ENCODE results near the gene CNOT3. TPM values are rescaled to one million over a fixed set of nuclear protein-coding genes. Genes with fewer than 3 reads are reported as not detected.
"Not testable (repeated sequence)": the region's sequence is repeated elsewhere in the genome, so short reads cannot be mapped to it uniquely, and the experiment has no call there.

Gene CNOT3
- total RNA-seq, result 100 to 1,000 TPM in 1 of 2 donors, 10 to 100 TPM in 1; 84.5 to 107 TPM

DNA sequence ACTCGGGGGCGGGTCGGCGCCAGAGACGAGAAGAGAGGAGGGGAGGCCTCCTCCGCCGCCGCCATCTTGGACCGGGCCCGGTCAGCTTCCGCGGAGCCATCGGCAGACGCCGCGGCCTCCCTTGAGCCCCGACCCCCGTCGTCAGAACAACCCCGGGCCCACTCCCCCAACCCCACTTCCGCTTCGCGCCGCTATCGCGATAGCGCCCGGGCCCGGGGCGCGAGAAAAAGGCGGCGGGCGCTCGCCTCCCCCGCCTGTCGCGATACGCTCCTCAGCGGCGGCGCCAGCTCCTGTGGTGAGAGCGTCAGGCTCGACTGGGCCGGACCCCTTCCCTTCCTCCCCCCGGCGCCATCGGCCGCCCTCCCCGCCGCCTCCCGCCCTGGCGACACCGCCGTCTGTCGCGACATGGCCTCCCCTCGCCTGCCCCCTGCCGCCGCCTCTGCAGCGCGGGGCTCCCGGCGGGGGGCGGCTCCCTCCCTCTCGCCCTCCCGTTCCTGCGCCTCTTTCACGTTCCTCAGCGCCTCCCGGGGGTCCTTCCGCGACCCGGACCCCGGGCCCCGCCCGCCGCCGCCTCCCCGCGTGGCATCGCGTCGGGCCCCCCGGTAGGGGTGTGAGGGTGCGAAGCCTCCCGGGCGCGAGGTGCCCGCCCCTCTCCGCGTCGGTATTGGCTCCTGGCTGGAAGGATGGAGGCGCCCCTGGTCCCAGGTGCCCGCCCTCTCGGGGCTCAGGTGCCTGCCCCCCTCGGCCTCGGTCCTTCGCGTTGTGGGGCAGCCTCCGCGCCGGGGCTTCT lies at the start of gene CNOT3:
Gene CNOT3 (plus strand): TSS at position 64 of the 790 bp plus-strand sequence. CDS start 5,217 bp downstream, outside the sequence.
- Mint-ChIP-seq H3K27ac (peak within 1 kb of the TSS; percentile 95), H3K9me3 (no peaks in the 10 kb centered on the region), H3K4me1 (ENCODE audit: low read depth) (peaks cover 45% of the 10 kb centered on the region), H3K36me3 (ENCODE audit: insufficient read depth in 2 of 2) (peaks cover 8% of the 10 kb centered on the region in 2 donors), H3K27me3 (ENCODE audit: low read depth) (no peaks in the 10 kb centered on the region), H3K4me3 (peak within 1 kb of the TSS; percentile 97)
- ATAC-seq (replicated peaks in 1 of 2) (no peak), DNase-seq (peak; percentile 37 to 39)

DNA sequence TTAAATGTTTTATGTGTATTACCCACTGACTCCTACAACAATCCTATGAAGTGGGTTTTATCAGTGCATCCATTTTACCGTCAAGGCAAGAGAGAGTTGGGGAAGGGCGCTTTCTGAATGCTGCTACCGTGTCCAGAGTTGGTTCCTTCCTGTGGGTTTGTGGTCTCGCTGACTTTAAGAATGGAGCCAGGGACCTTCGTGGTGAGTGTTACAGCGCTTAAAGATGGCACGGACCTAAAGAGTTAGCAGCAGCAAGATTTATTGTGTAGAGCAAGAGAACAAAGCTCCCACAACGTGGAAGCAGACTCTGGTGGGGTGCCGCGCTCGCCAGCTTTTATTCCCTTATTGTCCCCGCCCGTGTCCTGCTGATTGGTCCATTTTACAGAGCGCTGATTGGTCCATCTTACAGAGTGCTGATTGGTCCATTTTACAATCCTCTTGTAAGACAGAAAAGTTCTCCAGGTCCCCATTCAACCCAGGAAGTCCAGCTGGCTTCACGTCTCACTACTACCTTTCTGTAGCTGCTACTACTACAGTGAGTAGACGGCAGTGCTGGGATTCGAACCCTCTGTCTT lies 43.0 kb upstream of the CNOT3 start:
- Mint-ChIP-seq H3K4me1 (ENCODE audit: low read depth) (peaks cover 11% of the 10 kb centered on the region), H3K27me3 (ENCODE audit: low read depth) (peaks cover 22% of the 10 kb centered on the region), H3K36me3 (ENCODE audit: insufficient read depth in 2 of 2) (peaks cover 0 to 4% of the 10 kb centered on the region in 2 donors), H3K4me3 (peak overlapping the region in 1 of 2 donors; percentile 14), H3K9me3 (no peaks in the 10 kb centered on the region), H3K27ac (no peak overlapping the region)
- DNase-seq (no peak), ATAC-seq (replicated peaks in 1 of 2) (no peak)

- DNase-seq (no peak), ATAC-seq (replicated peaks in 1 of 2) (no peak)
- Mint-ChIP-seq H3K27me3 (ENCODE audit: low read depth) (peaks cover 22% of the 10 kb centered on the region), H3K4me1 (ENCODE audit: low read depth) (peaks cover 11% of the 10 kb centered on the region), H3K27ac (no peak overlapping the region), H3K36me3 (ENCODE audit: insufficient read depth in 2 of 2) (peaks cover 0 to 4% of the 10 kb centered on the region in 2 donors), H3K4me3 (peak overlapping the region; percentile 79 to 85), H3K9me3 (no peaks in the 10 kb centered on the region)
These were observed 42.3 kb upstream of the CNOT3 start for GRCh38 chr19:54095136-54095858.

- Mint-ChIP-seq H3K27me3 (ENCODE audit: low read depth) (peaks cover 22% of the 10 kb centered on the region), H3K4me1 (ENCODE audit: low read depth) (peaks cover 14% of the 10 kb centered on the region), H3K27ac (peak overlapping the region; percentile 56), H3K4me3 (peak overlapping the region; percentile 79 to 85)
- peak; percentile 83 to 88 for ATAC-seq (replicated peaks in 1 of 2)
- peak; percentile 58 to 61 for DNase-seq
- not testable (repeated sequence) for H3K9me3 Mint-ChIP-seq; H3K36me3 Mint-ChIP-seq (ENCODE audit: insufficient read depth in 2 of 2)
These were observed 41.5 kb upstream of the CNOT3 start for GRCh38 chr19:54095859-54096616.

DNA sequence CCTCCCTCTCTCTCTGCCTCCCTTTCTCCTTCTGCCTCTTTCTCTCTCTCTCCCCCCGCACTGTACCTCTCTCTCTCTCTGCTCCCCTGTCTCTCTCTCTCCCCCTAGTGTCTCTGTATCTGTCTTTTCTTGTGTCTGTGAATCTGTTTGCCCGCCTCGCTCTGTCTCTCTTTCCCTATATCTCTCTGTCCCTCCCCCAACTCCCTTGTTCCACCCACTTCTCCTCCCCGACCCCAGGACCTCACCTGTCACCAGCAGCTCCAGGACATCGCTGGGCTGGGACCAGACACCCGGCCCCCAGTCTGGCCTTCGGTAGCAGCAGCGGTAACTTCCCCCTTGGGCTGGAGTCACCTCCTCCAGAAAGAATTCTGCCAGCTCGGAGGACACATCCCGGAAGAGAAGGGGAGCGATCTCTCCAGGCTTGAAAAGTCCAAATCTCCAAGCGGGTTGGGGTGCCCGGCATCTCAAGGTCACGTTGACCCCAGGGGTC lies 40.9 kb upstream of the CNOT3 start:
- H3K4me3 Mint-ChIP-seq, result peak overlapping the region; percentile 72 to 85
- ATAC-seq (replicated peaks in 1 of 2) (peak; percentile 49 to 66), DNase-seq (no peak)
- H3K4me1 Mint-ChIP-seq (ENCODE audit: low read depth), result peaks cover 17% of the 10 kb centered on the region
- peaks cover 0 to 4% of the 10 kb centered on the region in 2 donors for H3K36me3 Mint-ChIP-seq (ENCODE audit: insufficient read depth in 2 of 2)
- H3K27ac Mint-ChIP-seq, result peak overlapping the region; percentile 6
- H3K27me3 Mint-ChIP-seq (ENCODE audit: low read depth), result peaks cover 22% of the 10 kb centered on the region
- no peaks in the 10 kb centered on the region for H3K9me3 Mint-ChIP-seq

DNA sequence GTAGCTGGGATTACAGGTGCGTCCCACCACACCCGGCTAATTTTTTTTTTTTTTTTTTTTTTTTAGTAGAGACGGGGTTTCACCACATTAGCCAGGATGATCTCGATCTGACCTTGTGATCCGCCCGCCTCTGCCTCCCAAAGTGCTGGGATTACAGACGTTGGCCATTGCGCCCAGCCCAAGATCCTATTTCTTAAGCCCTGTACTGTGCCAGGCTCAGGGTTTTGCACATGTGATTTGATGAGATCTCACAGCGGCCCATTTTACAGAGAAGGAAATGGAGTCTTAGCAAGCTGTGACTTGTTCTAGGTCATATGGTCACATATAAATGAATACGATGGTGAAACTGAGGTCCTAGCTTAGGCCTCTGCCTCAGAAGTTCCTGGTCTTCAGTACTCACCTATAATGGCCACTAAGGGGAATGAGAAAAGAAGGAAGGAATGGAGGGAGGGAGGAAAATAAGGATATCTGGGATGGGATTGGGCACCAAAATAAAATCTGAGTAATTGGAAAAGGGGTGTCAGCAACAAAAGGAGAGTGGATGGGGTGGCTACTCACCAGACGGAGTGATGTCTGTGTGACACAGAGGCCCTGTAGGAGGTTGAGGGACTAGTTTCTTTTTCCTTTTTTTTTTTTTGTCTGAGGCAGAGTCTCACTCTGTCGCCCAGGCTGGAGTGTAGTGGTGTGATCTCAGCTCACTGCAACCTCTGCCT lies 38.2 kb upstream of the CNOT3 start:
- no peak for ATAC-seq (replicated peaks in 1 of 2)
- peaks cover 34% of the 10 kb centered on the region for H3K4me1 Mint-ChIP-seq (ENCODE audit: low read depth)
- H3K4me3 Mint-ChIP-seq, result no peak overlapping the region
- peaks cover 18% of the 10 kb centered on the region for H3K27me3 Mint-ChIP-seq (ENCODE audit: low read depth)
- no peaks in the 10 kb centered on the region for H3K9me3 Mint-ChIP-seq
- no peak for DNase-seq
- H3K36me3 Mint-ChIP-seq (ENCODE audit: insufficient read depth in 2 of 2), result peaks cover 0 to 3% of the 10 kb centered on the region in 2 donors
- H3K27ac Mint-ChIP-seq, result no peak overlapping the region

GRCh38 chr19:54099903-54100255 lies 37.7 kb upstream of the CNOT3 start:
- H3K27ac Mint-ChIP-seq; H3K36me3 Mint-ChIP-seq (ENCODE audit: insufficient read depth in 2 of 2); H3K9me3 Mint-ChIP-seq; ATAC-seq (replicated peaks in 1 of 2); H3K4me3 Mint-ChIP-seq; DNase-seq: not testable (repeated sequence)
- Mint-ChIP-seq H3K4me1 (ENCODE audit: low read depth) (peaks cover 39% of the 10 kb centered on the region), H3K27me3 (ENCODE audit: low read depth) (peaks cover 12% of the 10 kb centered on the region)

- H3K9me3 Mint-ChIP-seq, result no peaks in the 10 kb centered on the region
- ATAC-seq (replicated peaks in 1 of 2) (no peak), DNase-seq (no peak)
- H3K4me3 Mint-ChIP-seq, result peak within 1 kb of the TSS; percentile 64 to 99
- H3K27ac Mint-ChIP-seq, result peak within 1 kb of the TSS; percentile 70
- peaks cover 3 to 5% of the 10 kb centered on the region in 2 donors for H3K36me3 Mint-ChIP-seq (ENCODE audit: insufficient read depth in 2 of 2)
- H3K27me3 Mint-ChIP-seq (ENCODE audit: low read depth), result peaks cover 12% of the 10 kb centered on the region
- peaks cover 46% of the 10 kb centered on the region for H3K4me1 Mint-ChIP-seq (ENCODE audit: low read depth)
These were observed 37.0 kb upstream of the CNOT3 start, which contains the start of gene OSCAR for GRCh38 chr19:54100561-54100960. Gene OSCAR (minus strand): TSS chr19:54100803. CDS start chr19:54100792, 11 bp downstream.

DNA sequence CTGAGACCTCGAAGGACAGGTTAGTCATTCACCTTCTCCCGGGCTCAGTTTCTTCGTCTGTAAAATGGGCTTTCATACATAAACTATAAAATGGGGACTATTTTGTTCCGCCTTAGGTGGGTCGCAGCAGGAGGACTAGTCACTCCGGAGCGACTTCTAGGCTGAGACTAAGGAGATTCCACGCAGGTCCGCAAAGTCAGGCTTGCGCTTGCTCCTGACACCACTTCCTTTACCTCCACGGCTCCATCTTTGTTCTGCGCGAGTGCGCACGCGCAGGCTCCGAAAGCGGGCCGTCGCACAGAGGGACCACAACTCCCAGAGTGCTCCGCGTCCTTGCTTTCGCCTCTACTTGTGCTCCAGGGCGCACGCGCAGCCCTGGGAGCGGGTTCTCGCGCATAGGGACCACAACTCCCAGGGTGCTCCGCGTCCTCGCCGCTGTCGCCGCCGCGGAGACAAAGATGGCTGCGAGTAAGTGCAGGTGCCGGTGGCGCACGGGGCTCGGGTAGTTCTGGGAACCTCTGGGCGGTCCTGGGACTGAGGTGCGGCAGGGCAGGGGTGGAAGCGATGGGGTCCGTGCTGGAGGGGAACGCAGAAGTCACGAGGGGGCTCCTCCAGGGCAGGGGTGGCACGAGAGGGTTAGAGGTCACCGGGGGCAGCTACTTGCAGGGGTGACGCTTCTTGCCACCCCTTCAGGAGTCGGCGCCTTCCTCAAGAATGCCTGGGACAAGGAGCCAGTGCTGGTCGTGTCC lies 35.0 kb upstream of the CNOT3 start, which contains the start of gene NDUFA3:
Gene NDUFA3 (plus strand): TSS at position 435 of the 749 bp plus-strand sequence. CDS start 24 bp downstream, at position 459.
- Mint-ChIP-seq H3K4me1 (ENCODE audit: low read depth) (peaks cover 51% of the 10 kb centered on the region), H3K27ac (peak within 1 kb of the TSS; percentile 82), H3K9me3 (no peaks in the 10 kb centered on the region), H3K36me3 (ENCODE audit: insufficient read depth in 2 of 2) (peaks cover 6 to 10% of the 10 kb centered on the region in 2 donors), H3K27me3 (ENCODE audit: low read depth) (no peaks in the 10 kb centered on the region), H3K4me3 (peak within 1 kb of the TSS; percentile 94 to 99)
- ATAC-seq (replicated peaks in 1 of 2) (peak; percentile 99 to 100), DNase-seq (peak; percentile 98)

DNA sequence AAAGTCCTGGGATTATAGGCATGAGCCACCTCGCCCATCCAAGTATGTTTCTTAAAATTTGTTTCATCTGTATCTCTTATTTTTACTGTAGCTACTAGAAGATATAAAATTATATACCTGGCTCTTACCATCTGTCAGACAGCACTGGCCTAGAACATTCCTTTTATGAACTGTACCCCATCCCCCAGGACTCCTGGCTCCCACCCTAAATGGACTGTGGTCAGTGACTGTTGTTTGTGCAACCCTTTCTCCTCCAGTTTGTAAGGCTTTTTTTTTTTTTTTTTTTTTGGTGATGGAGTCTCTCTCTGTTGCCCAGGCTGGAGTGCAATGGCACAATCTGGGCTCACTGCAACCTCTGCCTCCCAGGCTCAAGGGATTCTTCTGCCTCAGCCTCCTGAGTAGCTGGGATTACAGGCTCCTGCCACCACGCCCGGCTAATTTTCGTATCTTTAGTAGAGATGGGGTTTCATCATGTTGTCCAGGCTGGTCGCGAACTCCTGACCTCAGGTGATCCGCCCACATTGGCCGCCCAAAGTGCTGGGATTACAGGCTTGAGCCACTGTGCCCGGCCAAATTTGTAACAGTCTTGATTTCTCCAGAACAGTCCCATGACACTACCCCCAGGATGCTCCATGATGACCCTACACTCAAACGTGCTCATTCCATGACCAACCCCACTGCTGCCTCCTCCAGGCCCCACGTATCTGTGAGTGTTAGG lies 32.4 kb upstream of the CNOT3 start:
- Mint-ChIP-seq H3K27ac (no peak overlapping the region), H3K36me3 (ENCODE audit: insufficient read depth in 2 of 2) (peaks cover 6 to 11% of the 10 kb centered on the region in 2 donors), H3K27me3 (ENCODE audit: low read depth) (no peaks in the 10 kb centered on the region), H3K4me3 (peak overlapping the region in 1 of 2 donors; percentile 15), H3K9me3 (no peaks in the 10 kb centered on the region), H3K4me1 (ENCODE audit: low read depth) (peaks cover 53% of the 10 kb centered on the region)
- DNase-seq, result no peak
- no peak for ATAC-seq (replicated peaks in 1 of 2)

DNA sequence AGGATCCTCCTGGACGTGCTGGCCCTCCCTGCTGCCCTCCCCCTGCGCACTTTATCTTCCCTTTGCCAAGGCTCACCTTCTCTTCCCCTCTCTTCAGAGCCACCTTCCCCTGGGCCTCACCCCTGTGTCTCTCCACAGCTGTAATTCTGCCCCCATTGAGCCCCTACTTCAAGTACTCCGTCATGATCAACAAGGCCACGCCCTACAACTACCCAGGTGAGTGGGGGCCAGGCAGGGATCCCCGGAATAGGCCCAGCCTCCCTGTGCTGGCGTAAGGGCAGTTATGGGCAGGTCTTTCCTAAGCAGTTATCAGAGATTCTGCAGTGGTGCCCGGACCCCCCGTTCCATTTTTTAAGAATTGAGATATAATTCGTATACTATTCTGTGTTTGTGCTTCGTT lies 31.8 kb upstream of the CNOT3 start:
- peaks cover 53% of the 10 kb centered on the region for H3K4me1 Mint-ChIP-seq (ENCODE audit: low read depth)
- peak overlapping the region; percentile 44 for H3K27ac Mint-ChIP-seq
- no peak for ATAC-seq (replicated peaks in 1 of 2)
- no peaks in the 10 kb centered on the region for H3K27me3 Mint-ChIP-seq (ENCODE audit: low read depth)
- no peak overlapping the region for H3K4me3 Mint-ChIP-seq
- no peak for DNase-seq
- no peaks in the 10 kb centered on the region for H3K9me3 Mint-ChIP-seq
- peaks cover 6 to 12% of the 10 kb centered on the region in 2 donors for H3K36me3 Mint-ChIP-seq (ENCODE audit: insufficient read depth in 2 of 2)

Data from activated T-cell treated with anti-CD3 and anti-CD28 coated beads, Interleukin-2, amount 50 U/mL, for 72 hours (primary cell).